C4-2B (cell line): Measurements from ENCODE around the gene SLC6A13.

Experiments used
- ZFX ChIP-seq: fragments of 450-650 bp; IDR thresholded peaks from 2 replicates; pipeline ENCODE4 v1.6.1; 2017
- TF ChIP-seq, protein P1 (sequence below): fragments of 450-650 bp; conservative IDR thresholded peaks from 2 replicates; pipeline ENCODE4 v1.5.1; 2017; ENCODE audit warnings: mild to moderate bottlenecking

- TF ChIP-seq, protein P1, sequence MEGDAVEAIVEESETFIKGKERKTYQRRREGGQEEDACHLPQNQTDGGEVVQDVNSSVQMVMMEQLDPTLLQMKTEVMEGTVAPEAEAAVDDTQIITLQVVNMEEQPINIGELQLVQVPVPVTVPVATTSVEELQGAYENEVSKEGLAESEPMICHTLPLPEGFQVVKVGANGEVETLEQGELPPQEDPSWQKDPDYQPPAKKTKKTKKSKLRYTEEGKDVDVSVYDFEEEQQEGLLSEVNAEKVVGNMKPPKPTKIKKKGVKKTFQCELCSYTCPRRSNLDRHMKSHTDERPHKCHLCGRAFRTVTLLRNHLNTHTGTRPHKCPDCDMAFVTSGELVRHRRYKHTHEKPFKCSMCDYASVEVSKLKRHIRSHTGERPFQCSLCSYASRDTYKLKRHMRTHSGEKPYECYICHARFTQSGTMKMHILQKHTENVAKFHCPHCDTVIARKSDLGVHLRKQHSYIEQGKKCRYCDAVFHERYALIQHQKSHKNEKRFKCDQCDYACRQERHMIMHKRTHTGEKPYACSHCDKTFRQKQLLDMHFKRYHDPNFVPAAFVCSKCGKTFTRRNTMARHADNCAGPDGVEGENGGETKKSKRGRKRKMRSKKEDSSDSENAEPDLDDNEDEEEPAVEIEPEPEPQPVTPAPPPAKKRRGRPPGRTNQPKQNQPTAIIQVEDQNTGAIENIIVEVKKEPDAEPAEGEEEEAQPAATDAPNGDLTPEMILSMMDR, result no peak
- TF ChIP-seq ZFX, result no peak
Measured at GRCh38 chr12:252636-253035, 10.0 kb downstream of the SLC6A13 start.
